B cell (primary cell): ENCODE results near the gene FGA. TPM values are rescaled to one million over a fixed set of nuclear protein-coding genes. Genes with fewer than 3 reads are reported as not detected.

Experiments
- ATAC-seq: fragments of 200-7000 bp; cut with Tn5 transposase; one replicate; pipeline ENCODE4 v1.10.0; 2021; ENCODE audit warnings: low read depth, mild to moderate bottlenecking, moderate number of reproducible peaks, moderate library complexity
- CTCF ChIA-PET: fragments of 350-600 bp; sonication (Branson Sonifier 250); formaldehyde crosslinking; loops from one replicate; lab custom pipeline; 2021; ENCODE audit warnings: antibody characterized with exemption, inconsistent platforms; lab: Charles Lee
- POLR2A ChIA-PET: fragments of 350-600 bp; sonication (Branson Sonifier 250); formaldehyde crosslinking; loops from one replicate; lab custom pipeline; 2021; ENCODE audit warnings: antibody characterized with exemption; lab: Charles Lee
- DNase-seq: peaks from one replicate; pipeline ENCODE4 v3.0.0; 2013
- H2AFZ ChIP-seq: 2 replicates; pipeline ENCODE4 v1.6.1; 2012; ENCODE audit warnings: mild to moderate bottlenecking, low read depth, low read length; ENCODE audit not compliant: insufficient read depth, poor library complexity, severe bottlenecking
- H3K27ac ChIP-seq, 2 donors: 1 replicate in 1 of 2; 2 replicates in 1 of 2; pipeline ENCODE4 v1.5.1; 2012 to 2013; ENCODE audit warnings: low read length in 2 of 2, mild to moderate bottlenecking in 2 of 2, moderate library complexity in 1 of 2
- H3K27me3 ChIP-seq, 4 experiments: fragments of 200-600 bp in 1 of 4; sonication (generic) in 1 of 4; replicated peaks in 1 of 4; 1 replicate in 2 of 4; 2 replicates in 2 of 4; pipeline versions ENCODE4 v1.6.1 to v1.7.0; 2013 to 2016; ENCODE audit warnings: low read length in 3 of 4, mild to moderate bottlenecking in 2 of 4, mixed read lengths in 1 of 4, moderate library complexity in 1 of 4; ENCODE audit not compliant: insufficient read depth in 4 of 4, control insufficient read depth in 3 of 4; ENCODE audit errors: control extremely low read depth in 1 of 4
- H3K36me3 ChIP-seq, 2 experiments: replicated peaks in 1 of 2; 1 replicate in 1 of 2; 2 replicates in 1 of 2; pipeline versions ENCODE4 v1.6.1 to v1.7.1; 2013; ENCODE audit warnings: low read length in 1 of 2; ENCODE audit not compliant: insufficient read depth in 2 of 2, control insufficient read depth in 1 of 2; ENCODE audit errors: control extremely low read depth in 1 of 2, extremely low read depth in 1 of 2
- H3K4me1 ChIP-seq, 2 donors: fragments of 200-600 bp in 1 of 2; sonication (generic) in 1 of 2; 1 replicate in 1 of 2; 2 replicates in 1 of 2; pipeline versions ENCODE4 v1.5.1 to v1.6.1; 2013 to 2017; ENCODE audit warnings: low read length in 2 of 2; ENCODE audit not compliant: control insufficient read depth in 2 of 2, insufficient read depth in 2 of 2
- H3K4me2 ChIP-seq: replicated peaks from 2 replicates; pipeline ENCODE3; 2012; ENCODE audit warnings: mild to moderate bottlenecking, low read depth, low read length; ENCODE audit not compliant: poor library complexity, severe bottlenecking
- H3K4me3 ChIP-seq, 5 experiments: fragments of 200-600 bp in 1 of 5; sonication (generic) in 1 of 5; 1 replicate in 3 of 5; 2 replicates in 2 of 5; pipeline versions ENCODE4 v1.5.1 to v1.7.0; 2011 to 2016; ENCODE audit warnings: low read length in 4 of 5, mild to moderate bottlenecking in 4 of 5, low read depth in 2 of 5, control low read depth in 1 of 5, moderate library complexity in 1 of 5; ENCODE audit not compliant: insufficient read depth in 1 of 5; ENCODE audit errors: control extremely low read depth in 1 of 5, extremely low read depth in 1 of 5
- H3K79me2 ChIP-seq: fragments of 200-600 bp; sonication (generic); one replicate; pipeline ENCODE4 v1.6.0; 2016; ENCODE audit warnings: low read length; ENCODE audit not compliant: control insufficient read depth, insufficient read depth
- H3K9ac ChIP-seq: fragments of 200-600 bp; sonication (generic); 2 replicates; pipeline ENCODE4 v1.6.1; 2017; ENCODE audit warnings: mild to moderate bottlenecking, low read length, moderate library complexity
- H3K9me3 ChIP-seq, 3 donors: one replicate each; pipeline versions ENCODE4 v1.6.1 to v1.7.1; 2013; ENCODE audit warnings: low read length in 2 of 3; ENCODE audit not compliant: control insufficient read depth in 2 of 3, insufficient read depth in 1 of 3; ENCODE audit errors: control extremely low read depth in 1 of 3
- H4K20me1 ChIP-seq: 2 replicates; pipeline ENCODE4 v1.6.0; 2012; ENCODE audit warnings: mild to moderate bottlenecking, low read length; ENCODE audit not compliant: insufficient read depth, control insufficient read depth, poor library complexity, severe bottlenecking
- H3K27ac Mint-ChIP-seq: one replicate; pipeline ENCODE4 v1.8.0; 2021; ENCODE audit warnings: mixed read lengths
- H3K27me3 Mint-ChIP-seq: one replicate; pipeline ENCODE4 v1.8.0; 2021; ENCODE audit warnings: mixed read lengths
- H3K4me1 Mint-ChIP-seq: one replicate; pipeline ENCODE4 v1.8.0; 2021; ENCODE audit warnings: mixed read lengths
- H3K4me3 Mint-ChIP-seq: one replicate; pipeline ENCODE4 v1.8.0; 2021; ENCODE audit warnings: mixed read lengths
- H3K9me3 Mint-ChIP-seq: one replicate; pipeline ENCODE4 v1.8.0; 2022; ENCODE audit warnings: mixed read lengths; ENCODE audit not compliant: insufficient read depth
- CTCF ChIP-seq: fragments of 200-600 bp; IDR thresholded peaks from one replicate; pipeline ENCODE4 v1.8.0; 2022; ENCODE audit warnings: antibody characterized with exemption, mild to moderate bottlenecking
- EZH2 ChIP-seq: IDR thresholded peaks from 2 replicates; pipeline ENCODE4 v1.6.1; 2012; ENCODE audit warnings: borderline replicate concordance, low read depth, mild to moderate bottlenecking, moderate library complexity, low read length; ENCODE audit not compliant: insufficient read depth, poor library complexity, severe bottlenecking
- WGBS: methylation state at CpG from one replicate; pipeline ENCODE4 v1.1.5; 2013; ENCODE audit warnings: missing lambda C conversion rate; ENCODE audit not compliant: insufficient coverage; 5-methylcytosine and 5-hydroxymethylcytosine counted together
- intact Hi-C: fragments of 100-400 bp; cut with micrococcal nuclease; formaldehyde crosslinking; loops from one replicate; pipeline ENCODE4 v1.10.0; 2022
- polyA plus RNA-seq: library from polyadenylated mRNA; depleted of rRNA; stranded (reverse); fragments of >200 nt; gene quantifications from 2 replicates; pipeline ENCODE4 v1.2.3, GENCODE V29; 2012
- total RNA-seq, 2 donors: library from RNA; stranded (reverse); fragments of 120-200 nt in 1 of 2; gene quantifications; 1 replicate in 1 of 2; 2 replicates in 1 of 2; pipeline versions ENCODE4 v1.2.3 to v1.2.4, GENCODE V29; 2013 to 2022

FGA gene
- total and polyA plus RNA-seq, 2 donors (not counting 1 experiment from before 2014, with no cell fraction given), result not detected

GRCh38 chr4:154615211-154615610 lies 24.7 kb upstream of the FGA start:
- H2AFZ ChIP-seq, result no peak overlapping the region
- Mint-ChIP-seq H3K4me1 (peaks cover 15% of the 10 kb centered on the region), H3K4me3 (no peak overlapping the region), H3K9me3 (no peaks in the 10 kb centered on the region), H3K27ac (no peak overlapping the region), H3K27me3 (peaks cover 11% of the 10 kb centered on the region)
- POLR2A ChIA-PET, result no interaction called here
- no peaks in the 10 kb centered on the region for H3K79me2 ChIP-seq
- TF ChIP-seq EZH2 (no peak), CTCF (no peak)
- intact Hi-C loops, result loop anchor here (5.0 kb wide), 2 partner anchors 283 to 762 kb away; partner anchors contain the start of gene MAP9
- no peak overlapping the region for H3K4me2 ChIP-seq
- H3K9me3 ChIP-seq, result peaks cover 0 to 3% (median 1%) of the 10 kb centered on the region in 3 donors
- peaks cover 11 to 13% of the 10 kb centered on the region in 2 donors for H3K4me1 ChIP-seq
- H3K36me3 ChIP-seq, result no peaks in the 10 kb centered on the region
- H3K27ac ChIP-seq, result no peak overlapping the region
- ATAC-seq (no peak), DNase-seq (no peak)
- H4K20me1 ChIP-seq, result no peaks in the 10 kb centered on the region
- no CpG with 5 or more reads among the region's 1 CpG for WGBS
- CTCF ChIA-PET, result interaction anchor here (1.4 to 13.8 kb wide), 2 partner anchors 9 to 59 kb away, joined by 4 to 357 read pairs; partner anchors contain the start of genes FGB and PLRG1
- H3K27me3 ChIP-seq, result no peaks in the 10 kb centered on the region
- no peak overlapping the region for H3K9ac ChIP-seq
- no peak overlapping the region for H3K4me3 ChIP-seq

- intact Hi-C loops, result no loop called here
- ChIA-PET CTCF (interaction anchor here (0.8 to 13.8 kb wide), 3 partner anchors 8 to 58 kb away, joined by 4 to 357 read pairs (median 4); partner anchors contain the start of genes FGB and PLRG1), POLR2A (no interaction called here)
- Histone ChIP-seq H3K27ac (no peak overlapping the region), H3K4me3 (no peak overlapping the region), H3K4me1 (peaks cover 11 to 13% of the 10 kb centered on the region in 2 donors), H3K9me3 (peaks cover 0 to 3% (median 1%) of the 10 kb centered on the region in 3 donors), H3K36me3 (no peaks in the 10 kb centered on the region), H3K4me2 (no peak overlapping the region), H2AFZ (no peak overlapping the region), H3K9ac (no peak overlapping the region), H3K27me3 (peaks cover 0 to 5% (median 1%) of the 10 kb centered on the region in 4 experiments), H4K20me1 (no peaks in the 10 kb centered on the region), H3K79me2 (no peaks in the 10 kb centered on the region)
- DNase-seq (no peak), ATAC-seq (no peak)
- Mint-ChIP-seq H3K9me3 (no peaks in the 10 kb centered on the region), H3K4me3 (no peak overlapping the region), H3K27me3 (peaks cover 15% of the 10 kb centered on the region), H3K4me1 (peaks cover 15% of the 10 kb centered on the region), H3K27ac (no peak overlapping the region)
- no peak for TF ChIP-seq EZH2
- no peak for TF ChIP-seq CTCF
Observed at GRCh38 chr4:154614306-154614705, 23.8 kb upstream of the FGA start.
